ENCODE results near the gene RABL6.

RABL6 gene

GRCh38 chr9:136791516-136792276 is 16.1 kb upstream of the RABL6 start (continued):
- TF ChIP-seq ZNF518A (tag by site-specific recombination; conservative IDR thresholded peaks at IDR 0.05; ENCODE audit: low read depth) (no peak), TCF7L2 (IDR thresholded peaks at IDR 0.05; ENCODE audit: borderline replicate concordance, low read depth, low read length) (no peak), ZNF19 (tag by site-specific recombination; IDR thresholded peaks at IDR 0.05; ENCODE audit: low read depth) (no peak), ZBTB21 (tag by site-specific recombination; IDR thresholded peaks at IDR 0.05) (no peak), IKZF3 (tag by site-specific recombination; IDR thresholded peaks at IDR 0.05) (no peak), ZNF169 (tag by site-specific recombination; IDR thresholded peaks at IDR 0.05) (0 out of 2 replicates have a peak, but pooled peaks have one; percentile 68), GLI2 (tag by site-specific recombination; IDR thresholded peaks at IDR 0.05; ENCODE audit: borderline replicate concordance, low read depth) (no peak), EGR2 (tag by site-specific recombination; IDR thresholded peaks at IDR 0.05; ENCODE audit: low read depth) (no peak; the same call in 1 of the 2 replicates), ZNF112 (tag by site-specific recombination; IDR thresholded peaks at IDR 0.05) (no peak), ZNF561 (tag by site-specific recombination; IDR thresholded peaks at IDR 0.05; ENCODE audit: borderline replicate concordance) (no peak), ZNF670 (tag by site-specific recombination; IDR thresholded peaks at IDR 0.05; ENCODE audit: low read depth) (no peak), ZNF76 (tag by site-specific recombination; IDR thresholded peaks at IDR 0.05; ENCODE audit: borderline replicate concordance, low read depth) (no peak; the same call in 1 of the 2 replicates), ZNF626 (tag by site-specific recombination; IDR thresholded peaks at IDR 0.05) (no peak), ZNF121 (tag by site-specific recombination; IDR thresholded peaks at IDR 0.05) (no peak; the same call in 1 of the 2 replicates), ZNF610 (tag by site-specific recombination; IDR thresholded peaks at IDR 0.05; ENCODE audit: borderline replicate concordance) (no peak), ZNF837 (tag by site-specific recombination; IDR thresholded peaks at IDR 0.05) (no peak), ZNF623 (tag by site-specific recombination; IDR thresholded peaks at IDR 0.05) (no peak), BCL11B (tag by site-specific recombination; IDR thresholded peaks at IDR 0.05; ENCODE audit: low read depth) (peak; percentile 68; the same call in 1 of the 2 replicates), ZBTB7A (tag by site-specific recombination; IDR thresholded peaks at IDR 0.05; ENCODE audit: low read depth) (peak; percentile 68; the same call in 1 of the 2 replicates), HOXC10 (CRISPR knock-in tag; IDR thresholded peaks at IDR 0.05) (no peak), ZNF223 (tag by site-specific recombination; IDR thresholded peaks at IDR 0.05) (no peak), AEBP2 (tag by site-specific recombination; IDR thresholded peaks at IDR 0.05; ENCODE audit: borderline replicate concordance) (0 out of 2 replicates have a peak, but pooled peaks have one; percentile 48), ZNF585B (tag by site-specific recombination; IDR thresholded peaks at IDR 0.05) (no peak), ZNF558 (tag by site-specific recombination; IDR thresholded peaks at IDR 0.05) (no peak), ZNF280C (tag by site-specific recombination; IDR thresholded peaks at IDR 0.05) (no peak), ZBTB1 (tag by site-specific recombination; IDR thresholded peaks at IDR 0.05) (no peak), OVOL3 (tag by site-specific recombination; IDR thresholded peaks at IDR 0.05) (no peak), ZNF747 (tag by site-specific recombination; IDR thresholded peaks at IDR 0.05) (no peak), ZNF423 (tag by site-specific recombination; IDR thresholded peaks at IDR 0.05) (0 out of 2 replicates have a peak, but pooled peaks have one; percentile 19), ZBTB8A (tag by site-specific recombination; IDR thresholded peaks at IDR 0.05) (peak; percentile 71), ZNF354C (tag by site-specific recombination; IDR thresholded peaks at IDR 0.05; ENCODE audit: borderline replicate concordance, low read depth) (no peak)
